NCI-H1694 (cell line): ENCODE results near the gene CLEC6A.
"Not testable (repeated sequence)": the region's sequence is repeated elsewhere in the genome, so short reads cannot be mapped to it uniquely, and the experiment has no call there.

ENCODE experiments used
- DNase-seq: peaks from one replicate; lab custom pipeline; 2025; lab: John Stamatoyannopoulos, UW

The CLEC6A gene

DNA sequence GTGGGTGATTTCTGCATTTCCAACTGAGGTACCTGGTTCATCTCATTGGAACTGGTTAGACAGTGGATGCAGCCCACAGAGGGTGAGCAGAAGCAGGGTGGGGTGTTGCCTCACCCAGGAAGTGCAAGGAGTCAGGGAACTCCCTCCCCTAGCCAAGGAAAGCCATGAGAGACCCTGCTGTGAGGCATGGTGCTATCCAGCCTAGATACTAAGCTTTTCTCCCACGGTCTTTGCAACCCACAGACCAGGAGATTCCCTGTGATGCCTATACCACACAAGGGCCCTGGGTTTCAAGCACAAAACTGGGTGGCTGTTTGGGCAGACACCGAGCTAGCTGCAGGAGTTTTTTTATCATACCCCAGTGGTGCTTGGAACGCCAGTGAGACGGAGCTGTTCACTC lies 39.9 kb downstream of the CLEC6A start:
- DNase-seq: not testable (repeated sequence)

DNA sequence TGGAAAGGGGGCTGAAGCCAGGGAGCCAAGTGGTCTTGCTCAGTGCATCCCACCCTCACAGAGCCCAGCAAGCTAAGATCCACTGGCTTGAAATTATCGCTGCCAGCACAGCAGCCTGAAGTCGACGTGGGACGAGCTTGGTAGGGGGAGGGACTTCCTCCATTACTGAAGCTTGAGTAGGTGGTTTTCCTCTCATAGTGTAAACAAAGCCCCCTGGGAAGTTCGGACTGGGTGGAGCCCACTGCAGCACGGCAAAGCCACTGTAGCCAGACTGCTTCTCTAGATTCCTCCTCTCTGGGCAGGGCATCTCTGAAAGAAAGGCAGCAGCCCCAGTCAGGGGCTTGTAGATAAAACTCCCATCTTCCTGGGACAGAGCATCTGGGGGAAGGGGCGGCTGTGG lies 40.3 kb downstream of the CLEC6A start:
- DNase-seq: not testable (repeated sequence)

DNA sequence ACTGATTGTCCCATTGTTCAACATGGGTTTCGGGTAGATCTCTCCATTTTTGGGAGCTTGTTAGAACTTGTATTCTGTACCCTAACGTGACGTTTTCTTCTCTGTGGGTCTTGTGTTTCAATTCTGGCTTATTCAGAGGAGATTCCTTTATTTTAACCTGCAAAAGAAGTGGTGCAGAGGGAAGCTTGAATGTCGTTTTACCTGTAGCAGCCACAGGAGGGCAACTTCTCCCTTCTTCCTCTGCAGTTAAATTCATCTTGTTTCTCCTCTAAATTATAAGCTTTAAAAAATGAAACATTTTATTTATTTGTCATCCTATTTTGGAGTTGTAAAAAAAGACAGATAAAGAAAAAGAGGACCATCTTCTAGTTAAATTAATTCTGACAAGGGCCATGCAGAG lies 43.9 kb downstream of the CLEC6A start:
- DNase-seq: no peak

DNA sequence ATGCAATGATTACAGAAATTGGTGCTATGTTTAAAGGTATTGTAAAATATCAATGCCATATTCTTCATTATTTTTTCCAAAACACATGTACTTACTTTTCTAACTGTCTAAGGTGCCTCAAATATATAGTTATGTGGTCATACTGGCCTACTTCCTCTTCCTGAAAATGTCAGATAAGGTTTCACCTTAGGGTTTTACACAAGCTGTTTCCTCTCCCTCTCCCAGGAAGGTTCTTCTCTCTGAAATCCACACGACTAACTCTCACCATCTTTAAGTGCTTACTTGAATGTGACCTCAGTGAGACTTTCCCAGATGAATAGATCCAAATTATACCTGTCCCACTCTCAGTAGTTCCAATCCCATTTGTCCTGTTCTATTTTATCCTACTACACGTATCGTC lies 46.0 kb downstream of the CLEC6A start:
- no peak for DNase-seq

DNA sequence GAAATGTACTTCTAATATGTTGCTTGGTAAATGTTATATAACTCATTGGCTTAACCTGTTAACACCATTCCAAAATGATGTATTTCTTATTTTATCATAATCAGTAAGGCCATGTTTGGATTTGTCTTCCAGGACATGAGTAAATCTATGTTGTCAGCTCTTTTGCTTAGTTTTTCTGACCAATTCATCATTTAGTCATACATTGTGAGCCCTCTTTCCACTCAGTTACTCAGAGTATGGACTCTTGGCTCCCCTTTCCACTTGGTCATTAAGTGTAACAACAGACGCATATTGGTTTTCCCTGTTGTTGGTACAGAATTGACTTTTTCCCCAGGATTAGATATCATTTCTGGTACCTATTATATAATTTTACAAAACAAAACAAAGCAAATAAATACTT lies 48.6 kb downstream of the CLEC6A start:
- no peak for DNase-seq

DNA sequence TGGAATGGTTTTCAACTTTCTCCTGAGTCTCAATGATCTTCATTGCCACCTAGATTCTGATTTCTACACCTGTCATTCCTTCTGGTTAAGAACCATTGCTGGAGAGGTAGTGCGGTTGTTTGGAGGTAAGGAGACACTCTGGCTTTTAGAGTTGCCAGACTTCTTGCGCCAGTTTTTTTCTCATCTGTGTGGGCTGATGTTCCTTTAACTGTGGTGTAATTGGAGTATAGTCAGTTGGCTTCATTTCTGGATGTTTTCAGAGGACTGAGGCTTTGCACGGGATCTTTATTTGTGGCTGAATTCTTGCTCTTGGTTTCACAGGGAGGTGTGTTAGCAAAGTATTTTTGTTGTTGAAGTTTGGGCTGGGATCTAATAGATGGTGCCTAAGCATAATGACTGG lies 51.8 kb downstream of the CLEC6A start:
- no peak for DNase-seq

DNA sequence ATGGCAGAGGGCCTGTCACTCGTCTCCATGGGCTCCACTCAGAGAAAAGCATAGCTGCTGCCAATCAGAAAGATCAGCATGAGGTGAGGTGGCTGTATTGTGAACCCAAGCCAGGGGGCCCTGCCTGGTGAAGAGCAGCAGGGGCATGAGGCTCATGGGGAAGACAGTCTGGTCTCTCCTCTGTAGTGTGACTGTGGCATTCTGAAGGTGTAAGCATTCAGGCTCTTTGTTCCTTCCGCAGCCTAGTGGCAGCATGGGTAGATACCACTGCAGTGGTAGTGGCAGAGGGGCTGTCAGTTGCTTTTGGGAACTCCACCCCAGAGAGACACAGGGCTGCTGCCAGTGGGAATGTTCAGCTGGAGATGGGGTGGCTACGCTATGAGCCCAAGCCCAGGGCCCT lies 52.5 kb downstream of the CLEC6A start:
- no peak for DNase-seq

DNA sequence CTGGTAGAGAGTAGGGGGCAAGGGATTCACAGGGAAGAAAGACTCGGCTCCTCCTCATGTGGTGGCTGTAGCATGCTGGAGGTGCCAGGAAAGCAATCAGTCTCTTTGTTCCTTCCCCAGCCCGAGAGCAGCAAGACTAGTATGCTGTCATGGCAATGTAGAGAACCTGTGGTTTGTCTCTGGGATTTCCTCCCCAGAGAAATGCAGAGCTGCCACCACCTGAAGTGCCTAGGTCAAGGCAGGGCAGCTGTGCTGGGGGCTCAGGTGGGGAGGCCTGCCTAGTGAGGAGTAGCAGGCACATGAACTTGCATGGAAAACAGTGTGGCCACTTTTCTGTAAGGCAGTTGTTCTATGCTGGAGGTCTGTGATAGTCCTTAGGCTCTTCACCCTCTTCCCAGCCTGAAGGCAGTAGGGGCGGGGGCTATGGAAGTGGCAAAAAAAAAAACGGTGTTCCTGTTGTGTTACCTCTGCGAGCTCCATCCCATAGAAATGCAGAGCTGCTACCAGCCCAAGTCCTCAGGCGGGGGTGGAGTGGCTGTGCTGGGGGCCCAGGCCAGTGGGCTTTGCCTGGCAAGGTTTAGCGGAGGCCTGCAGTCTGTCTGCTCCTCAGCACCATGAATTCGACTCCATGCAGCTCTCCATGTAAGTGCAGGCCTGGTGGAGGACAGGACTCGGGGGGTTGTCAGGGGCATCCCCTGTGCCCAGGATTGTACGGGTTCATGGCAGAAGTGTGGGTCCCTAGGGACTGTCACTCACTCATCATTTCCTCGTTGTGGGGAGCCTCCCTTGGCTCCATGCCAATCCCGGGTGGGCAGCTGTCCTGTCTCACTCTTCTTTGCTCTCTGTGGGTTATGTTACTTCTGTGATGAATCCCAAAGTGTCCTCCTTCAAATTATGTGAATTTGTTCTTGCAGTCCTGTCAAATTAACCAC lies 53.4 kb downstream of the CLEC6A start:
- DNase-seq: no peak

DNA sequence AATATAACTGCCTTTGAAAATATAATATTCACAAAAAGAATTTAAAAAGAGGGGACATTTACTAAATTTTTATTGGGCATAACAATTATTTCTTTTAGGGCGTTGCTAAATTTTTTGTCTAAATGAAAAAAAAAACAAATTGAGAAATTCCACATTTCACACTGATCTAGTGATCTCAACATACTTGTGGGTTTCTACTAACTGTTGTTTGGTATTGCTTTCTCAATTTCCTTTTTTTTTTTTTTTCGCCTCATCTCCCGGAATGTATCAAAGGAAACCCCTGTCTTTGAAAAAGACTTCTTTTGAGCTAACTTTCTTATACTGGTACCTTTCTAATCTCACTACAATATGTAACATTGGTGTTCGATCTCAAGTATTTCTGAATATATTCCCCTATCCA lies 57.5 kb downstream of the CLEC6A start, which contains the start of gene CLEC4D:
TSS of gene CLEC4D (plus strand) at position 248 of the 400 bp plus-strand sequence. CDS start 230 bp downstream, outside the sequence.
- DNase-seq: no peak

DNA sequence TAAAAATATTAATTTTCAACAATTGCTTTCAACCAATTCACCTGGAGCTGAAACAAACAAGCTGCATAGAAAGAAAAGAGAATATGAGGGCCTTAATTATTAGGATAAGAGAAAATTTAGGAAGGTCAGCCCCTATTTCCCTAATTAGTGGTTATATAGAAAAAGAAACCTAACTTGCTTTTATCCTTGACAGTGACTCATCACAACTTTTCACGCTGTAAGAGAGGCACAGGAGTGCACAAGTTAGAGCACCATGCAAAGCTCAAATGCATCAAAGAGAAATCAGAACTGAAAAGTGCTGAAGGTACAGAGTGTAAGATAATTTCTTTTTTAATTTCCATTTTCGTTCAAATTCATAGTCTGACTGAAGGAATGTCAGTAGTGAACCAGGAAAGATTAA lies 62.2 kb downstream of the CLEC6A start:
- DNase-seq: no peak

DNA sequence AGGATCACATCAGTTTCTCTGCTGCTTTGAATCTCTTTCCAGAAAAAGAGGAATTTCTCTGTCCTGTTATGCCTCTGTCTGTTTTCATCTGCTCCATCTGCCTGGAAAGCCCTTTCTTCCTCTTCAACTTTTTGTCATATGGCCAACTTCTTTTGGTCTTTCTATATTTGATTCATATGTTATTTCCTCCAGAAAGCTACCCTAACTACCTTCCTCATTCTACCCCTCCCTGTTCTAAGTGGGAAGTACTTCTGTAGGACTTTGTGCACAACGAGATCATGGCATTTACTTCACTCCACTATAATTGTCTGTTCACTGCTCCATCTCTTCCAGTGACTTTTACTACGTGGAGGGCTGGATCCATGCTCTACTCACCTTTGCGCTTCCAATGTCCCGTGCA lies 63.4 kb downstream of the CLEC6A start:
- DNase-seq: no peak

DNA sequence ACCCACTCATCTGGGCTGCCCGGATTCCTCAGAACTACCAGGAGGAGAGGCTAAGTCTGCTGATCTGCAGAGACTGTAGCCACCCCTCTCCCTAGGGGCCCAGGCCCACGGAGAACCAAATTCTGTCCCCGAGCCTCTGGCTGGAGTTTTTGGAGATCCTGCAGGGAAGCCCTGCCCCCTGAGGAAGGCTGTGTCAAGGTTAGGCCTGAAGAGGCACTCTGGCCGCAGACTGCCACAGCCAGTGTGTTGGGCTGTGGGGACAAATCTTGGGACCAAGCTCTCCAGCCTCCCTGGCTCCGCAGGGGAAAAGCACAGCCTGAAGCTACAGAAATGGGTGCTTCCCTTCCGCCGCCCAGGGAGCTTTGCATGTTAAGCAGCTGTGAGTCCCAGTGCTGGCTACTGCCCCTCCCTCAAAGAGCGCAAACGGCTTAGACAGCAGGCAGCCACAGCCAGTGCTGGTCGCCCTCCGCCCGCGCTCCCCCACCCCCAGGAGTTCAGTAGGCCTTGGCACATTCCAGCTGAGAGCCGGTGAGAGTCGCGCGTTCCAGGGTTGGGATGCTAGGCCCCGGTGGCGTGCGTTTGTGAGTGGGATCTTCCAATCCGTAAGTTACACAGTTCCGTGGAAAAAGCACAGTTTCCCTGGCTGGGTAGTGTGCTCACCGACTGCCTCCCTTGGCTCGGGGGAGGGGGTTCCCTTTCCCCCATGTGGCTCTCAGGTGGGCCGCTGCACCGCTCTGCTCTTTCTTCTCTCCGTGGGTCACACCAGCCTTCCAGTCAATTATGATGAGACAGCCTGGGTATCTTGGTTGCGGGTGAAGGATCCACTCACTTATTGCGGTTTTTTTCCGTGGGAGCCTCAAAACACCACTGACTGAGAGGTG lies 71.7 kb downstream of the CLEC6A start:
- no peak for DNase-seq
